ENCODE measurements around the gene EPM2AIP1. TPM values are rescaled to one million over a fixed set of nuclear protein-coding genes. Genes with fewer than 3 reads are reported as not detected.

EPM2AIP1 gene
- total RNA-seq, 1 experiment from 2014 or later, result 2.8 TPM

- H3K27me3 ChIP-seq, result no peaks in the 10 kb centered on the region
- no peaks in the 10 kb centered on the region for H3K9me3 ChIP-seq
- DNase-seq, result no peak
- no peaks in the 10 kb centered on the region for H3K36me3 ChIP-seq
- no peak overlapping the region for H3K4me3 ChIP-seq
Measured at GRCh38 chr3:36941162-36941561, 51.8 kb downstream of the EPM2AIP1 start.

GRCh38 chr3:36937492-36937891 is 55.4 kb downstream of the EPM2AIP1 start:
- Histone ChIP-seq H3K27me3 (no peaks in the 10 kb centered on the region), H3K9me3 (no peaks in the 10 kb centered on the region), H3K4me3 (no peak overlapping the region), H3K36me3 (no peaks in the 10 kb centered on the region)
- no peak for DNase-seq

Other genes with a start within 250 kb of the EPM2AIP1 start
- gene DCLK3, start 228.6 kb downstream of the EPM2AIP1 start, total RNA-seq (2014; rRNA removed; shearing (Covaris generic); ENCODE audit: low replicate concordance), result not detected in 2 replicates
- 1.0 and 3.8 TPM in 2 replicates for gene TRANK1, start 48.1 kb downstream of the EPM2AIP1 start, total RNA-seq (2014; rRNA removed; shearing (Covaris generic); ENCODE audit: low replicate concordance)
- 37.2 and 41.1 TPM in 2 replicates for gene MLH1, start 387 bp upstream of the EPM2AIP1 start, total RNA-seq (2014; rRNA removed; shearing (Covaris generic); ENCODE audit: low replicate concordance)
- gene LRRFIP2, start 181.5 kb upstream of the EPM2AIP1 start, total RNA-seq (2014; rRNA removed; shearing (Covaris generic); ENCODE audit: low replicate concordance), result 35.4 and 41.6 TPM in 2 replicates